ENCODE data around the gene TERT. TPM values are rescaled to one million over a fixed set of nuclear protein-coding genes. Genes with fewer than 3 reads are reported as not detected.
"Not testable (repeated sequence)": the region's sequence is repeated elsewhere in the genome, so short reads cannot be mapped to it uniquely, and the experiment has no call there.

Gene TERT
- polyA plus RNA-seq, 3 donors, result 0.17 to 0.43 (median 0.28) TPM

- no peak for DNase-seq (ENCODE audit: low read depth in 3 of 3, low spot score in 2 of 3)
Observed at GRCh38 chr5:1280177-1281037, 14.5 kb downstream of the TERT start.

DNA sequence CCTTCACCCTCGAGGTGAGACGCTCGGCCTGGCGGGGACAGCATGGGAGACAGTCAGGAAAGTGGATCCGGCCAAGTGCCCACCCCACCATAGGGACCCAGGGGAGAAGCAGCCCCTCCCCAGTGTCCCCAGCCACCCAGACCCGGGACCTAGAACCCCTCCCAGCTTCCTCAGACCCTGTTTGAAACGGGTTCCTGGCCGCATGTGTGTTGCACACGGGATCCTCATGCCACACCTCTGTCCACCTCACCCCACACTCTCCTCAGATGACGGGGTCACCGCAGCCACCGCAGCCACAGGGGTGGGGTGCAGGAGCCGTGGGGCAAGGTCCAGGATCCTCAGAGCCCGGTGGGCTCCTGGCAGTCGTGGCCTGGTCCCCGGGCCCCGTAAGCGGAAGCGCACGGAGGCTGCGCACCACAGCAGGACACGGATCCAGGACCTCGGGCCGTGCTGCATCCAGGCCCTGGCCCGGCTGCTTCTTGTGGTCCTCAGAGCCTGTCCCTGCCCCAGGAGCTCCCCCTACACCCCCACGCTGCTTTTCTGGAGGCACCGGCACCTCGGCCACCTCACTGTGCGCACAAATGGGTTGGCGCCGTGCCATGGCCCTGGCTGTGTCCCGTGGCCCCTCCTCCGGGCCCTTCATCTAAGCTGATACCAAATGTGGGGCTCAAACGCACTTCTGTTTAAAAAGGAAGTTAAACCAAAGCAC lies 15.3 kb downstream of the TERT start:
- no peak for DNase-seq (ENCODE audit: low read depth in 3 of 3, low spot score in 2 of 3)

DNA sequence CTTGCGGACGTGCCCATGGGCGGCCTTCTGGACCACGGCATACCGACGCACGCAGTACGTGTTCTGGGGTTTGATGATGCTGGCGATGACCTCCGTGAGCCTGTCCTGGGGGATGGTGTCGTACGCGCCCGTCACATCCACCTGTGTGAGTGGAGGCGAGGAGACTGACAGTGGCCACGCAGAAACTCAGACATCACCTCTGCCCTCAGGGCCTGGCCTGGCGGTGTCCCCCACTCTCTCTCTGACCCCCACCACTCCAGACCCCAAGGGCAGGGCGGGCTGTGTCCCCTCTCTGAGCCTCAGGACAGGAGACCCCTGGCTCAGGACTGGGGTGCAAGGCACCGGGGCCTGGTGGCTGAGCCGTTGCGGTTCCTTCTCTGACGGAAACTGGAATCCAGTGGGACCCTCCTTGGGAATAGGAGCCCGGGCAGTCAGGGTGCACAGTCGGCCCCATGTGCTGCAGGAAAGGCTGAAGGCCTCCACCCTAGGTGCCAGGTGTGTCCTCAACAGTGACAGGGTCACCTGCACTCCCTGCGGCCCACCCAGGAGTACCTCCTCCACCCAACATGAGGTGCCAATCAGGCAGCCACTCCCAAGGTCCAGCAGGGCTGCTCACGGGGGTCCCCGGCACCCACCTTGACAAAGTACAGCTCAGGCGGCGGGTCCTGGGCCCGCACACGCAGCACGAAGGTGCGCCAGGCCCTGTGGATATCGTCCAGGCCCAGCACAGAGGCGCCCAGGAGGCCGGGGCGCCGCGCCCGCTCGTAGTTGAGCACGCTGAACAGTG lies 16.0 kb downstream of the TERT start:
- DNase-seq (ENCODE audit: low read depth in 3 of 3, low spot score in 2 of 3), result no peak

- no peak for DNase-seq (ENCODE audit: low read depth in 3 of 3, low spot score in 2 of 3)
Observed at GRCh38 chr5:1278216-1278615, 16.7 kb downstream of the TERT start.

DNA sequence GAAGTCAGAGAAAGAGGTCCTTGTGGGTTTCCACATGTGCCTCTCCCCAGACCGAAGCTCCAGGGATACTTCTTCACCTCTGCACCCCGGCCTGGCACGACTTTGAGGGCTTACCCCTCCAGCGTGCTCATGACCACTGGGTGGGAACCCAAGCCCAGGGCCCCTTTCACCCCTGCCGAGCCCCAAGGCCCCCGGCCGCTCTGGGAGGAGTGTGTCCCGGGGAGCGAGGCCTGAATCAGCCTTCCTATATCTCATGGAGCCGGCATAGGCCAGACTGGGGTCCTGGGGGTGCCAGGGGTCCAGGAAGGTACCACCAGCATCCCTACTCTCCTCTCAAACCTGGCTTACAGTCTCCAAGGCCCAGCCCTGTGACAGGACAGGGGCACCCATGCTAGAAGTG lies 17.1 kb downstream of the TERT start:
- DNase-seq (ENCODE audit: low read depth in 3 of 3, low spot score in 2 of 3), result no peak

DNA sequence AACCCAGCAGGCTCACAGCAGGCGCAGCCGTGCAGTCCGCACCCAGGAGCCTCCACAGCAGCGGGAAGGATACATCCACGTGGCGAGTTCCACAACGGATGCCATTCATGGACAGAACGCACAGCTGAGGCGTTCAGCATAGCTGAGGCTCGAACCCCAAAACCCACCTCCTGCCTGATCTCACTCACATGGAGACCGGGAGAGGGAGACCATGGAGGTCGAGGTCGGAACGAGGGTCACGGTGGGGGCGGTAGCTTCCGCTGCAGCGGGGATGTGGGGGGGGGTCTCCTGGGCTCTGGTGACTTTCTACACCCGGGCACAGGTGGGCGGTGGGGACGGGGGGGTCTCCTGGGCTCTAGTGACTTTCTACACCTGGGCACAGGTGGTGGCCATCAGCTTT lies 17.5 kb downstream of the TERT start:
- DNase-seq (ENCODE audit: low read depth in 3 of 3, low spot score in 2 of 3), result no peak

DNA sequence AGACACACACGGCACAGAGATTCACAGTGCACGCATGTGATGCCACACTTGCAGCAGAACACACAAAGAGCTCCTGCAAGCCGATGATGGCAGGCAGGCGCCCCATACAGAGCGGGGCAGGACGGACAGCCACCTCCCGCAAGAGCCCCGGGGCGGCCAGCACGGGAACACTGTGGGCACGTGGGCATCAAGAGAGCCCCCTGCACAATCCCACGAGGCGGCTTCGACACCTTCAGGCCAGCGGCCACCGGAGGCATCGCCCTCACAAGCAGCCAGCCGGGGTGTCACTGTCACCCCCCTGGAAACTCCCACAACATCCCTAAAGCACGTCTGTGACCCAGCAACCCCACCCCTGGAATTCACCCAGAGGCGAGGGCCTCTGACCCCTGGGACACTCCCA lies 17.9 kb downstream of the TERT start:
- no peak for DNase-seq (ENCODE audit: low read depth in 3 of 3, low spot score in 2 of 3)

GRCh38 chr5:1275397-1276391 lies 19.2 kb downstream of the TERT start:
- DNase-seq (ENCODE audit: low read depth in 3 of 3, low spot score in 2 of 3), result not testable (repeated sequence)

GRCh38 chr5:1274471-1274870 lies 20.4 kb downstream of the TERT start:
- no peak for DNase-seq (ENCODE audit: low read depth in 3 of 3, low spot score in 2 of 3)

- no peak for DNase-seq (ENCODE audit: low read depth in 3 of 3, low spot score in 2 of 3)
Observed at GRCh38 chr5:1273745-1274144, 21.1 kb downstream of the TERT start.

GRCh38 chr5:1272201-1272600 lies 22.7 kb downstream of the TERT start:
- DNase-seq (ENCODE audit: low read depth in 3 of 3, low spot score in 2 of 3), result no peak

- DNase-seq (ENCODE audit: low read depth in 3 of 3, low spot score in 2 of 3), result no peak
Observed at GRCh38 chr5:1270933-1271914, 23.6 kb downstream of the TERT start.

GRCh38 chr5:1270426-1270825 lies 24.4 kb downstream of the TERT start:
- no peak for DNase-seq (ENCODE audit: low read depth in 3 of 3, low spot score in 2 of 3)

- DNase-seq (ENCODE audit: low read depth in 3 of 3, low spot score in 2 of 3), result no peak
Observed at GRCh38 chr5:1268666-1269065, 26.2 kb downstream of the TERT start.

GRCh38 chr5:1268056-1268455 lies 26.8 kb downstream of the TERT start:
- no peak for DNase-seq (ENCODE audit: low read depth in 3 of 3, low spot score in 2 of 3)

- not testable (repeated sequence) for DNase-seq (ENCODE audit: low read depth in 3 of 3, low spot score in 2 of 3)
Observed at GRCh38 chr5:1267464-1267863, 27.4 kb downstream of the TERT start.

DNA sequence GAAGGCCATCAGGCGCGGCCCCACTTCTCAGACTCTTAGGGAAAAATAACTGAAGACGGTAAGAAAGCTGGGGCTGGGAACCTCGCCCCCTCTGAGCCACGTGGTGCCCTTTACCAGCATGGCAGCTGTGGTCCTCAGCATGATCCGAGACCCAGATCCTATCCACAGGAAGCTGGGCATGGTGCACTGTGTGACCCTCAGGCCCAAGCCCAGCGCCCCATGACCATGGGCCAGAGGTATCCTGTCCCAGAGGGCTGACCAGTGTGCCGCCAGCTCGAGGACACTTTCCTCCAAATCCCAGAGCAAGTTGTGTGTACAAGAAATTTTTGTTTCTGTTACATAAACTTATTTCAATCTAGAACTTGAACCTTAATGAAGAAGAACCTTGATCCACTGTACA lies 28.1 kb downstream of the TERT start:
- DNase-seq (ENCODE audit: low read depth in 3 of 3, low spot score in 2 of 3), result no peak

DNA sequence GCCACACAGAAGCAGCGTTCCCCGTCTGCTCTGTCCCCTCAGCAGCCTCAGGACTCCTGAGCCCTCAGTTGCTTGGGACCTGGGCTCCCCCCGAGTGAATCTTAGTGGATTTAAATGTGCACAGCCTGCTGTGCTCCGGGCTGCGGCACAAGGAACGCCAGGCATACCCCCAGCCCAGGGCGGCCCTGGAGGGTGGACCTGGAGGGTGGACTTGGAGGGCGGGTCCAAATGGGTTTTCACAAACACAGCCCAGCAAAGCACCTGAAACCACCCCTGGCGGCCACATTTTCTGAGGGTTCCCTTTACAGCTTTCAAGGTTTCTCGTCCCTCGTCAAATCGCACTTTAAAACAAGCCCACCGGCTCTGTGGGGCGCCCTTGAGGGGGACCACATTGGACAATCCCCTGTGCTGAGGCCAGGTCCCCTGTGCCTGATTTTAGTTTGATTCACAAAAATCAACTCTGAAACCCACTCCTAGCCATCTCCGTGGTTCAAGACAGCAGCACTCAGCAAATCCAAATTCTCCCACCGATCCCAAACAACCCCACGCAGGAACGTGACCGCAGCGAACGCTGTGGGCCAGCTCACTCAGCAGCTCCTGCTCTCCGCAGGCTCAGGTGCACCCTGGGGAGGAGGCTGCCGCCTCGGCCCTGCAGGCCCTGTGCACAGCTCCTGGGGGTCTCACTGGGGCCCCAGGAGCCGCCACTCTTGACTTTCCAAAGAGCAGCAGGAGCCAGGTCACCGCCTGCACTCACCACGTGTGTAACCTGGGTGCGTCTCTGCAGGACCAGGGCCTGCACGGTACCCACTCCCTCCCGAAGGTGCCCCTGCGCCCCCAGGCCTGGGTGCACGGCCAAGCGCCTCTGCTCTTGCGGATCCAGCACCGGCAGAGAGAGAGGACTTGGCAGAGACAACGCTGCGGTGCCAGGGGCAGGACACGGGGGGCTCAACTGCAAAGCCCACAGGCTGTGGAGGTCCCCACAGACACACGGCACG lies 29.1 kb downstream of the TERT start:
- DNase-seq (ENCODE audit: low read depth in 3 of 3, low spot score in 2 of 3), result no peak
